Fibroblast of skin of back (primary cell): ENCODE results near the gene TICRR.

ENCODE experiments used
- DNase-seq: peaks from one replicate; pipeline ENCODE4 v3.0.0-alpha.2; 2013

Gene TICRR

GRCh38 chr15:89674526-89674925, 99.3 kb downstream of the TICRR start:
- no peak for DNase-seq

- DNase-seq = no peak
Observed at GRCh38 chr15:89675606-89676005, 100.3 kb downstream of the TICRR start.

- no peak for DNase-seq
Observed at GRCh38 chr15:89677381-89677780, 102.1 kb downstream of the TICRR start.
